ENCODE results near the gene PHGDH.
A peak's percentile ranks its signal among the peaks of the same experiment; 100 is the strongest.
"Not testable (repeated sequence)": the region's sequence is repeated elsewhere in the genome, so short reads cannot be mapped to it uniquely, and the experiment has no call there.

PHGDH gene

DNA sequence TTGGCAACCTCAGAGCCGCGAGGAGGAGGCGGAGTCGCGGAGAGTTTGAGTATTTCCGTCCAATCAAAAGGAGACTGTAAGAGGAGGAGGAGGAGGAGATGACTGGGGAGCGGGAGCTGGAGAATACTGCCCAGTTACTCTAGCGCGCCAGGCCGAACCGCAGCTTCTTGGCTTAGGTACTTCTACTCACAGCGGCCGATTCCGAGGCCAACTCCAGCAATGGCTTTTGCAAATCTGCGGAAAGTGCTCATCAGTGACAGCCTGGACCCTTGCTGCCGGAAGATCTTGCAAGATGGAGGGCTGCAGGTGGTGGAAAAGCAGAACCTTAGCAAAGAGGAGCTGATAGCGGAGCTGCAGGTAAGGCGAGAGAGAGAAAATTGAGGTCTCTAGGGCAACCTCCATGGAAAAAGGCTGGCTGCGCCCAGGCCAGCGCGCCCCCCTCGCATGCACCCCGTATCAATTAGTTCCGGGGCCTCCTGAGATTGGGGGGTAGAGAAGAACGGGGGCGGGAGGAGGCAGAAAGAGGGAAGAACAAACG is at the start of gene PHGDH:
PHGDH (plus strand) TSS at position 131 of the 538 bp plus-strand sequence; CDS start at position 220, 89 bp downstream.
- peak; percentile 86 for DNase-seq

DNA sequence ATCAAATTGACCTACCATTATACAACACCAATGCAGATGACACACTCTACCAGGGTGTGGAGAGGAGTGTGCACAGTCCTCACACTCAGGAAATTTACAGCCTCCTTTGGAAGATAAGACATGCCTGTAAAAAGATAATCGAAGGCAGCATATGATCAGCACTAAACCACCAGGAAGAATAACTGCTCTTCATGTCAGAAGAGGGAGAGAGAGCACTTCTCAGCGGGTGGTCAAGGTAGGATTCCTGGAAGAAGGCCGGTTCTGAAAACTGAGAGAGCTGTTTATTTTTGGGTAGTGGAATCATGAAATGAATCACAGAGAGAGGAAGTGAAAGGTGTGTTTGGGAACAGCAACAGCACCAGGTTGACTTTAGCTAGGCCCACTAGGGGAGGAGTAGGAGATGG is 49.7 kb upstream of the PHGDH start:
- DNase-seq: no peak

DNA sequence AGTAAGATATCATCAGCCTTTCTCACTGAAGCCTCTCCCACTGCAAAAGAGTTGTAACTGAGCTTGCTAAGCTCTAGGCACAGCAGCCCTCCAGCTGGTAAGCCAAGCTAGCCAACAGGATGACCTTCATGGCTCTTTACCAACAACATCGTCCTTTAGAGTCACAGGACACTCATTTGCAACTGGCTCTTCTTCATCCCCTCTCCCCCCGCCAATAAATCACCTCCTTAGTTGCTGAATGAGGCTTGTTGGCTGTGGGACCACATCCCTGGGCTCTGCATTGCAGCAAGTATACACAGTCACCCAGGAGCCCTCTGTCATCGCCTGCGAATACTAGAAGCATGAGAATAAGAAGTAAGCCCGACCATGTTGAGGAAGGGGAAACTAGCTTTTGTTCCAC is 47.7 kb upstream of the PHGDH start:
- no peak for DNase-seq

DNA sequence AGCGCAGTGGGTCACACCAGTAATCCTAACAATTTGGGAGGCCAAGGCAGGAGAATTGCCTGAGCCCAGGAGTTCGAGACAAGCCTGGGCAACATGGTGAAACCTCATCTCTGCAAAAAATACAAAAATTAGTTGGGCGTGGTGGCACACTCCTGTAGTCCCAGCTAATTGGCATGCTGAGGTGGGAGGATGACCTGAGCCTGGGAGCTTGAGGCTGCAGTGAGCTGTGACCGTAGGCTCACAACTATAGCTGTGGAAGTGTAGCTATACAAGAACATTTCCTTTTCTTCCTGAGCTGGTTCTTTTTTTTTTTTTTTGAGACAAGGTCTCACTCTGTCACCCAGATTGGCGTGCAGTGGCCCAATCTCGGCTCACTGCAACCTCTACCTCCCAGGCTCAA is 44.6 kb upstream of the PHGDH start:
- no peak for DNase-seq

DNA sequence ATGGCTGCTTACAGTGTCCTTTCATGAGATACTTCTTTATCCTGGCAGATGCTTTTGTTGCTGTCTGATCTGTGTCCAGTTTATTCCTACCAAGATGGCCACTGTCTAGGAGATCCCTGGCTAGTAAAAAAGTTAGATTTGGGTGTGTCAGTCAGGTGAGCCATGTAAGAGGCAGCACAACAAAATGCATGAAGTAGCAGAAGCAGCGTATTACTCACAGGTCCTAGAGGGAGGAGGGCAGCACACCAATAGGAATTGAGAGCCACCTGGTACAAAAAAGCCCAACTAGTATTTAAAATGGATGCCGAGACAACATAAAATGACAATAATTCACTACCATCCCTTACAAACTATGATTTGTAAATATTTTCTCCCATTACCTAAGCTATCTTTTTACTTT is 40.8 kb upstream of the PHGDH start:
- no peak for DNase-seq

DNA sequence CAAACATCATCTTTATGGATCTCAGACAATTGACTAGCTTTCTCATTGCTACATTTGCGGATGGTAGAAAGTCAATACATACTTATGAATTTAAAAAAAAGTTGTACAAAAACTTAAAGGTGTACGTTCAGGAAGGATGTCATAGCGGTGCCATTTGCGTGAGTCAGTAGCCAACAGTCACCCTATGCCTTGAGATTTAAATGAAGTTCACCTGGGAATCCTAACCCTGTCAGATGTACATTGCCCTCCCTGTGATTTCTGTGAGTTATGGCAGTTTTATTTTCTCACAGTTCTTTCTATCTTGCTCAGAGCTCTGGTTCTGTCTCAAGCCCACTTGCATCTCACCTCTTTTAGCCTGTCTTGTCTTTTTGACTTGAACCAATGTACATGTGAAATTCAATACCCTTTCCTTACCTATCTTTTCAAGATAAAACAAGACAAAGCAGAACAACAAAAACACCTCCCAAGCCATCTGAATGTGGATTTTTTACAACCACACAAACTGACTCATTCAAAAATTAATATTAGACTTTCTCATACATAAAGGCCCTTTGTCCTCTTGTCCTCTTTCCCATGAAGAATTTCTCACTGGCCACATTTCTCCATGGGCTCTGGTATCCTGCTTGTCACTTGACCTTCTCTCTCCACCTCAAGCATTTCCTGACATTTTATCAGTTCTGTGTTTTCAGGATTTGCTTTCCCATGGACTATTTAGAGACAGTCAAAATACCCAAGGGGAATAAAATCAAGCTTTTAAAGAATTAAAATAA is 38.4 kb upstream of the PHGDH start:
- no peak for DNase-seq

DNA sequence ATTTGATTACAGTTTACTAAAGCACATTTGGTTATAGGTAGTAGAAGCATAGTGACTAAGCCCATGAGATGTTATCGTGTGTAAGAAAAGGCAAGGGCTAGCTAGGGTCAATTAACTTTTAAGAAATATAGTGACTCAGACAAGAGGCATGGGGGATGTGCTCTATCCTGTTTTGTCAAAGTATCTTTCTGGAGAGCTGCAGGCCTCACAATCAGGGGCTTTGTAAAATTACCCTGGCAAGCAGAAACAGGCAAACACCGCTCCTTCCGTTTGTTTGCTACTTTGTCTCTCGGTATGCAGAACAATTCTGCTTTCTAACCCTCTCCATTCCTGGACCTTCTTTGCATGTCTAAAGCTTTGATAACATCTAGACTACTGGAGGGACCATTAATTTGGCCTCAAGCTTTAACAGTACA is 37.6 kb upstream of the PHGDH start:
- DNase-seq: no peak

DNA sequence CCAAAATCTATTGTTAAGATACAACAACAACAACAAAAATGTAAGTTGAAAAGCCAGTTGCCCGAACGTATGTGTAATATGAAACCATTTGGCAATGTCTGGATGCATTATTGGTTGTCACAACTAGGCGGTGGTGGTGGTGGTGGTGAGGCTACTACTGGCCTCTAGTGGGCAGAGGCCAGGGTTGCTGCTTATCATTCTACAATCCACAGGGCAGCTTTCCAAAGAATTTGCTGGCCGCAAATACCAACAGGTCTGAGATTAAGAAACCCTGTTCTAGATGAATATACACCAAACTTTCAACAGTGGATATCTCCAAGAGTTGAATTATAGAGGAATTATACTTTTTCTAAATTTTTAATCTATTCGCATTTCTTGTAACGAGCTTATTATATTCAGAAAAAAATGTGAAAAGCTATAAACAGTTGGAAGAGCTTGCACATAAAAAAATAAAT is 36.9 kb upstream of the PHGDH start:
- DNase-seq: peak; percentile 81

DNA sequence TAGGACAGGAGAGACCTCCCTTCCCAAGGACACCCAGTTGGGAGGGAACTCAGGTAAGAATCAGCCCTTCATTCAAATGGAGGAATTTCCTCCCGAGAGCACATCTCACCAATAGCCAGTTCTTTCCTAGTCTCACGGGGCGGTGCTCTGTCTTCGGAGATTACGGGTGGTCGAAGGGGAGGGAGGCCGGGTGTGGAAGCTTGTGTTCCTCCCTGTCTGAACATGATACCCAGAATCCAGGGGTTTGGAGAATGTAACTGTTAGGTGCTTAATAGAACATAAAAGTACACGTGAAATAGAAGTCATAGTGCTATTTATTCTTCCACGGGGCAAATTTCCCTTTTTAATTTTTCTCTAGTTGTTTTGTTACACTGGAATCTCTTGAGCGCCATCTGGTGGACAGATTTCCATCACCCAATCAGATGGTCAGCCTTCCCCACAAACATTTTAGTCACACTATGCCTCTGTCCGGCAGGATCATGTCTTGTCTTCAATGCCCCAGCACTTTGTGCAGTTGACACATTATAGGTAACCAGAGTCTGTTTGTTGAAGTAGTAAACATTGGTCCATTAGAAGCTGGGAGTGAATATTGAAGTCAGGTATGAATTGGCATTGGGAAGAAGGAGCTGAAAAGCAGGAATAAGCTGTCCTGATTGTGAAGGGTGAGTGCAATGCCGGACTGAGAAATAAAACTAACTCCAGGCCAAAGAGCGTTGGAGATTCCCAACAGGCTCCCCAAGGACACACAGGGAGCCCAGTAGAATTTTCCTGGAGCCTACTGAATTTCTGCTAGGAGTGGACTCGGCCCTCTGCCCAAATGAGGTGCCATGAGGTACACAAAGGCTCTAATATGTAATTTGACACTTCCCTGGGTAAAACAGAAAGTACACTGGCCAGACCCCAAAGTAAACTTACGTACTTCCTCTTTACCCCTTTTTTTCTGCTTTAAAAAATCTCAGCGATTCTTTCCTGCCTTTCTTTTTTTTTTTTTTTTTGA is 36.1 kb upstream of the PHGDH start:
- peak; percentile 74 for DNase-seq

DNA sequence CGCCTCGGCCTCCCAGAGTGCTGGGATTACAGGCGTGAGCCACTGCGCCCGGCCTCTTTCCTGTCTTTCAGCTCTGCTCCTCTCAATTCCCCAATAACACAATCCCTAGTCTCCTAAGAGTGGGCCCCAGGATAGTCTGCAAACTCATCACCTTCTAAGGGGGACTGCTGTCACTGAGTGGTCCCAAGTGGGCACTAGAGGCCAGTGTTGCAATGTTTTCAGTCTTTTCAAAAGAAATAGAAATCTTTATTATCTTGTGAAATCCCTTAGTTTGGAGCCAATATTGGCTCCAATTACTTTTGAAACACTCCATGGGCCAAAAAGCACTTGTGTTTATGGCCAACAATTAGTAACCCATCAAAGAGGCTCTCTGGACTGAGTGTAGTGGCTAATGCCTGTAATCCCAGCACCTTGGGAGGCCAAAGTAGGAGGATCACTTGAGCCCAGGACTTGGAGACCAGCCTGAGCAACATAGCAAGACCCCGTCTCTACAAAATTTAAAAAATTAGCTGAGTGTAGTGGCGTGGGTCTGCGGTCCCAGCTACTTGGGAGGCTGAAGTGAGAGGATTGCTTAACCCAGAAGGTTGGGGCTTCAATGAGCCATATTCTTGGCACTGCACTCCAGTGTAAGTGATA is 35.0 kb upstream of the PHGDH start:
- no peak for DNase-seq

DNA sequence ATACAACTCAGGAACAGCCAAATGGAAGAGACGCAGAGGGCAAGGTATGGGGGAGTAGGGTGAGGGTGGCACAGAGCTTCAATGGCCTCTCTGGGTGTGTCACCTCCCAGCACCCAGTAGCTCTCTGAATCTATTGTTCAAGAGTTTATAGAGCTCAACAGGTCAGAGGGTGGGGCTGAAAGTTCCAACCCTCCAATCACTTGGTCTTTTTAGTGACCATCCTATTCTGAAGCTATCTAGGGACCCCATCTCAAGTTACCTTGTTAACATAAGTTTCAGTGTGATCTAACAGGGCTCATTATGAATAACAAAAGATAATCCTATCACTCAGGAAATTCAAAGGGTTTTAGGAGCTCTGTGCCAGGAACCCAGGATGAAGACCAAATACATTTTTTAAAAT is 32.5 kb upstream of the PHGDH start:
- DNase-seq: no peak

DNA sequence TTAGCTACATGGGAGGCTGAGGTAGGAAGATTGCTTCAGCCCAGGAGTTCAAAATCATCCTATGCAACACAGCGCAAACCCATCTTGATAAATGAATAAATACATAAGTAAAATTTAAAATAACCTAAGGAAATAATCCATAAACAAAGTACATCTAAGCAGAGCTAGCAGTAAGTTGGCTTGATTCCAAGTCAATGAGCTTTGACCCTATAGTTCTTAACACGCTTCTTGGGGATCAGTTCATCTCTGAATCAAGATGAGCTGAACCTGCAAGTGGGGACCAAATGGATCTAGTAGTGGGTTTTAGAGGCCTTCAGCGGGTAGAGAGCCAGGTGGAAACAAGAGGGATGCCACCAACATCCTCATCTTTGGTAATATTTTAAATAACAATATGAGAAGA is 31.5 kb upstream of the PHGDH start:
- no peak for DNase-seq

DNA sequence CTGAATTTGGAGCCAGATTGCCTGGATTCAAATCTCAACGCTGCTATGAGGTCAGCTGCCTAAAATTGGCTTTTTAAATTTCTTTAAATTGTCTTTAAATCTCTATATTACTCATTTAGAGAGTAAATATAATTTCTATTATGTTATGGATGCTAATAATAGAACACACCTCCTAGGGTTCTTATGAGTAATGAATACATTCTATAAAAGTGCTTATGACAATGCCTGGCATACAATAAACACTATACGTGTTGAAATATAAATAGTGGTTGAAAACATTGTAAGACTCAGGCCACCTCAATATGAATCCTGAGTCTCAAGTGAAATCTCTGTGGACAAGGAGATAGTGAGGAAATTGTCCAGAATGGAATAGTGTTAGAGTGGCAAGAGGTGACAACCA is 31.0 kb upstream of the PHGDH start:
- no peak for DNase-seq

DNA sequence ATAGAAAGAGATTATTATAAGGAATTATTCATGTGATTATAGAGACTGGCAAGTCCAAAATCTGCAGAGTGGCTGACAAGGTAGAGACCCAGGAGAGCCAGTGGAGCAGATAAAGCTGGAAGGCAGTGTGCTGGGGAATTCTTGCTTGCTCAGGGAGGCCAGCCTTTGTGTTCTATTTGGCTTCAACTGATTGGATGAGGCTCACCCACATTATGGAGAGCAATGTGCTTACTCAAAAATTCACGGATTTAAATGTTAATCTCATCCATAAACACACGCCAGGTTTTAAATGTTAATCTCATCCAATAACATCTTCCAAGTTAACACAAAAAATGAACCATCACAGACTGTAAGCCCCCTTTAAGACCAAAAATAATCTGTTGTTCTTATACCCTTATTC is 30.2 kb upstream of the PHGDH start:
- no peak for DNase-seq

DNA sequence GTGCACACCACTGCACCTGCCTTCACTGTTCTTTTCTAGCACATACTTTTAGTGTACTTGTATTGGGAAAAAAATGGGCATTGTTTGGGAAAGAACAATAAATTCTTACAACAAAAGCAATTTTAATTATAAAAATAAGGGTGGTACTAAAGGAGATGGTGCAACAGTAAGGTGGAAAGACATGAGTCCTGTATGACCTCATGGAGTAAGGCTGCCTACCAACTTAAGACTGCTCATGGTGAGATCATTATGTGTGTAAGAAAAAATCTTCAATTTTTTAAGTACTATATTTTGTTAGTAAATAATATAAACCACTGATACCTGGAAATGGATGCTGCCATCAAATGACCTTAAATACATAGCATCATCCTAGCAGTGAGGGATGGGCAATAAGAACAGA is 29.6 kb upstream of the PHGDH start:
- no peak for DNase-seq

DNA sequence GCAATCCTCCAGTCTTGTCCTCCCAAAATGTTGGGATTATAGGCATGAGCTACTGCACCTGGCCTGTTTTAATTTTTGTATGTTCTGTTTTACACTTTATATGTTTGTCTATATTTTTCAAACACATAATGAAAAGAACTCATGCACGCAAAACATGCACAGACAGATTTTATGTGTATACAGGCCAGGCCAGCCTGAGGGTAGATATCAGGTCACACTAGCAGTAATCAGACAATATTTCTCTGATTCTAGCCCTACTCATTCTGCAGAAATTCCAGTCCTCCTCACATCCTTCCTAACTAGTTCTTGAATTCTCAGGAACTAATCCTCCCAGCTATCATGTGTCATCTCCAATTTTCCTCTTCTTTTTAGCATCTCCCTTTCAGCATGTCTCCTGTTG is 27.8 kb upstream of the PHGDH start:
- no peak for DNase-seq

DNA sequence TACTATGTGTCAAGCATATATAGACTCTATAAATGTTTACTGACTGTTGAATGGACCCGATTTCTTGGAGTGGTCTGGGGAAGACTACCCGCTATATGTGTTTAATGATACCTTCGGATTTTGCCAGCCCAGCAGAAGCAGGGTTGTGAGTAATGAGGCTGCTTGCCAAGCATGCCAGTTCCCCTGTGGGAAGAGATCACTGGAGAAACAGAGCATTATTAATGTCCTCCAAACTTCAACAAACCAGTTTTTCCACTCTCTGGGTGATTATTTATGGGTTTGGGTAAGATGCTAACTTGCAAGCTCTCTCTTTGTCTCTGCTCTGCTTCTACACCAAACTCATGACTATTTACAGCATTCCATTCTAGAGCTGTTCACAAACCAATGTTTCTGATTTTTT is 25.1 kb upstream of the PHGDH start:
- DNase-seq: no peak

DNA sequence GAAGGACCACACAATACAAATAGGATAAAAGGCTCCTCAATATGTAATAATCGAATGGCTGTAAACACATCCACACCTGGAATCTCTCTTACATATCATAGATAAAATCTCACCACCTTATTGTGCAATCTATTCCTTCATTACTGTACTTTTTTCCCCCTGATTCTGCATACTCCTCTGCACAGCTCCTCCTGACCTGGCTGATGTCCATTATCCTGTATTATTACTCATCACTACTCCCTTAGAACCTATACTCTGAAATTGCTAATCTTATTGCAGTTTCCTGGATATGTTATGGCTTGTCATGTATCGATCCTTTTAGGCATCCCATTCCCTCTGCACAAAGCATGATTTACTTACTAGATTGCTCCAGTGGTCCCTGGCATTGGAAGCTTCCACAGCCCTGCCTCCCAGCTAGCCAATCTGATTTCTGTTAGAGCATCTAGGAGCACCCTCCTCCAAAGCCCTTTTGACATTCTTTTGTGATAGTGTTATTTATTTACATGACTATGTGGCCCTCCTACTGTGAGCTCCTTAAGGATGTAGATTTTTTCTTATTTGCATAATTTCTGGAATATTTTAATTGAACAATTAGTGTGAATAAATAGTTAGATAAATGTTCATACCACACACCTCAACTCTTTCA is 24.2 kb upstream of the PHGDH start:
- no peak for DNase-seq

DNA sequence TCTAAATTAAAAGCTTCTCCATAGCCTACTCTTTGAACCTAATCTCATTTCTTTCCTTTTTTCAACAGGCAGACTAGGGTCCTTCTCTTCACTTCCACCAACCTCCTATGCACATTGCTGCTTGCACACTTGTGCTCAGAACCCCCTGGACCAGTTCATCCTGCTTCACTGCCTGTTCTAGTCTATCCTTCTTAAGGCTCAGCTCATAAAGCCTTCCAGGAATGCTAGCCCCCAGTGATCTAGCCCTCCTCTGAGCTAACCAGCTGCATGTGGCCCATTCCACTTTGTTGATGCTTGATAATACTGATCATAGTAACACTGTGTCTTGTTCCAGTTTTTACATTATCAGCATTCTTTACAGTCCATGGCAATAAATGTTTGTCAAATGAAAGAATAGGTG is 22.9 kb upstream of the PHGDH start:
- DNase-seq: no peak

DNA sequence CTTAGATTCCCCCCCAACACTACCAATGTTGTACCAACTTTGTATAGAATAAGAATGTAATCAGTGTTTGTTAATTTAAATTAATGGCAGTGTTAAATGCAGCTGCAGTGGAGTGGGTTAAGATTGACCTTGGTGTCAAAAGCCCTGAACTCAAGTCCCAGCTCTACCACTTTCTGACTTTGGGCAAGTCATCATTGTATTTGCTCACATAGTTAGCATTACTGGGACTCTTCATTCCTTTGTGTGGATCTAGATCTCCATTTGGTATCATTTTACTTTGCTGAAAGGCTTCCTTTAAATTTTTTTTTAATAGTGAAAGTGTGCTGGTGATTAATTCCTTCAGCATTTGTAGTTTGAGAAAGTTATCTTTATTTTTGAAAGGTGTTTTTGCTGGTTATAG is 22.2 kb upstream of the PHGDH start:
- no peak for DNase-seq

DNA sequence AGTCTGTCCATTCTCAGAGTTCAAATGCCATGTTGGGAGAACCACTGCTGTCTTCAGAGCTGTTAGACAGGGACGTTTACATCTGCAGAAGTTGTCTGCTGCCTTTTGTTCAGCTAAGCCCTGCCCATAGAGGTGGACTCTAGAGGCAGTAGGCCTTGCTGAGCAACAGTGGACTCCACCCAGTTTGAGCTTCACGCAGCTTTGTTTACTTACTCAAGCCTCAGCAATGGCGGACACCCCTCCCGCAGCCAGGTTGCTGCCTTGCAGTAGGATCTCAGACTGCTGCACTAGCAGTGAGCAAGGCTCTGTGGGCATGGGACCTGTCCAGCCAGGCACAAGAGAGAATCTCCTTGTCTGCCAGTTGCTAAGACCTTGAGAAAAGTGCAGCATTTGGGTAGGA is 14.9 kb upstream of the PHGDH start:
- DNase-seq: not testable (repeated sequence)

DNA sequence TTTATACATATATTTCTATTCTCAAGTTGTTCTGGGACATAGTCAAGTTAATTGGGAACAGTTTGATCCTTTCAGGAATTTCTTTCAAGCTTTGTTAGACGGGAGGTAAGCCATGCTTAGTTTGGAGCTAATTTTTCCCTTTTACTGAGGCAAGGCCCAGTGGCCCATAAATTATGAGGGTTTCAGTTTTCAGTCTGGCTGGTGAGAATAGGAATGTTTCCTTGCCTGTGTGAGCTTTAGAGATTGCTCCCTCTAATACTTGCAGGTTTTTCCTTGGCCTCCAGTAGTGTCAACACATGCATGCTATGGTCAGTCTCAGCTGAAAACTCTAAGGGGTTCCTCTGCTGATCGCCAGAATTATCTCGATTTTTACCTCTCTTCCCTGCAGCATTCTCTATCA is 14.1 kb upstream of the PHGDH start:
- DNase-seq: no peak

DNA sequence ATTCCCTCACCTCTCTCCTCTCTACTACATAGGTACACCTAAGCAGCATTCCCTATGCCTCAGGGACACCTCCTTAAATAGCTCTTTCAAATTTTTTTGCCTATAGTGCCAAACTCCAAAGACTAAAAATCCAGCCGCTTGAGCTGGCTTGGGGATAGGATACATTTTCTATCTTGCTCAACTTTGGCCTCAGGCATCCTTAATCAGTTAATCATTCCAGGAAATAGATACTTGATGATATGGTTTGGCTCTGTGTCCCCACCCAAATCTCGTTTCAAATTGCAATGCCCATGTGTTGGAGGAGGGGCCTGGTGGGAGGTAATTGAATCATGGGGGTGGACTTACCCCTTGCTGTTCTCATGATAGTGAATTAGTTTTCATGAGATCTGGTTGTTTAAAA is 11.4 kb upstream of the PHGDH start:
- DNase-seq: no peak

Measured in NCI-H1092 treated with DMSO at 0.1 percent for 48 hours (cell line).